ENCODE measurements around the gene COP1.
"Not testable (repeated sequence)": the region's sequence is repeated elsewhere in the genome, so short reads cannot be mapped to it uniquely, and the experiment has no call there.

COP1 gene

DNA sequence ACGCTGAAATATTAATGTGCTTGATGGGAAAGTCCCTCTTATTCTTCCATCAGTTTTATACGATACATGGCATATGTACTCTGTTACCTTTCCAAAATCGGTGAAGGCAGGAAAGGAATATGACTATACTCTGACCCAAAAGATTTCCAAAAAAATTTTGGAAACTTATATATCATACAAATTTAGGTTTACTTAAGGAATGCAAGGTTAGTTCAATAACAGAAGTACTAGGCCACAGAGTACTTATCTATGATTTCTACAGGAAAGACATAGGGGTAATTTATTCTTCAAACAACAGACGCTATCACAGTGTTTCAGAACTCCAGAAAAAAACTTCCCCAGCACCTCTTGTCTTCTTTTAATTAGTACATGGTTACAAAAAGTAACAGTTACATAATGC is 84.8 kb downstream of the COP1 start:
- no peak for DNase-seq (ENCODE audit: low read depth)

DNA sequence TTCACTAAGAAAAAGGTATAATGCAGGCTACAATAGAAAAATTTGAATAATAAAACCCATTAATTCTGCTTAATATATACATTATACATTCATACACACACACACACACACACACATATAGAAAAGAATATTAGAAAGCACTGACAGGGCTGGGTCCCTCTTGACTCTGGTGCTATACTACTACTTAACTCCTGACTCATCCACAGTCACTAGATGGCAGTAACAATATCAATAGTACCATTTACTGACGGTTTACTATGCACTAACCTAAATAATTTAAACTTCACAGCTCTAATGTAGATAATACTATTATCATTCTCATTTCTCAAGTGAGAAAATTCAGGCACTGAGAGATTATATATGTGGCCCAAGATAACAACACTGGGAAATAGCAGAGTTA is 87.5 kb downstream of the COP1 start:
- peak; percentile 14 for DNase-seq (ENCODE audit: low read depth)

DNA sequence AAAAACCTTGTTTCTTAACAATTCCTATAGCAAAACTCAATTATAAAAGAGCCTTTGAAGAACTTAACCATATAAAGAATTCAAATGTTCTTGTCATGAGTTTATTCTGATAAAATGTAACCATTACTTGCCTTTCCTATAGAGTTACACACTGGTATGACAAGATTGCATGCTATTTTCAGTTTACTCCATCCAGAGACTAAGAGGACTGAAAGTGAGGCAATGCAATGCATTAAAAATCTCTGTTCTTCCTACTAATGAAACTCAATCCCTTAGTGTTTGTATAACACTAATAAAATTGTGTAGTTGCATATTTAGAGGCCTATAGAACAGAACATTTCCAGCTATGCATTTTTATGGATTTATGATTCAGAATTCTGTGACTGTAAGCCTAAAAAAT is 88.1 kb downstream of the COP1 start:
- DNase-seq (ENCODE audit: low read depth), result no peak

DNA sequence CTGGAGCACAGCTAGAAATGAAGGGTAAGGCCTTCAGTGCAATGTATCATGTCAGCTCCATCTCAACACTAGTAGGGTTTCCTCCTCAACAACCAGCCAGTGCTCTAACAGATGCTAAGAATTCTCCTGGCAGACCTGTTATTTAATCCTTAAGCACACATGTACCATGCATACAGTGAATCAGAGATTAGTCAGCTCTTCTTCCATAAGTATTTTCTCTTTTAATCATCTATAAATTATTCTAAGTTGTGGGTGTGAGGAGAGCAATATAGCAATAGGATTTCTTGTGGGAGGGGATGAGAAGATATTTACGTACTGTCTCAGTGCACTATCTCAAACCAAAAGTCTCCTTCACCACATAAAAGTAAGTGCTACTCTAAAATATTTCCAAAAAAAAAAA is 95.3 kb downstream of the COP1 start:
- no peak for DNase-seq (ENCODE audit: low read depth)

DNA sequence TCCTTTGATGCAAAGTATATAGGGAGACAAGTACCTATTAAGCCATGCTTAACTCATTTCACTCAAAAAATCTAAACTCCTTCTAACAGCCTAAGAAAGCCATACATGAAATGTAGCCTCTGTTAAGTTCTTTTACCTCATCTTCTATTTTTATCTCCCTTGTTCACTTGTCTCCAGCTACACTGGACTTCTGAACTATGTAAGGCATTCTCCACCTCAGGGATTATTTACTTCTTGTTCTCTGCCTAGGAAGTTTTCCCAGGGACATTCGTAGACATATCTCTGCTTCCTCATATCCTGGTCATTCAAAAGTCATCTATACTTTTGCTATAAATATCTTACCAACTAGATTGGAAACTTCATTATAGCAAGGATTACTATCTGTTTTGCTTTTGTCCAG is 96.9 kb downstream of the COP1 start:
- peak; percentile 34 for DNase-seq (ENCODE audit: low read depth)

DNA sequence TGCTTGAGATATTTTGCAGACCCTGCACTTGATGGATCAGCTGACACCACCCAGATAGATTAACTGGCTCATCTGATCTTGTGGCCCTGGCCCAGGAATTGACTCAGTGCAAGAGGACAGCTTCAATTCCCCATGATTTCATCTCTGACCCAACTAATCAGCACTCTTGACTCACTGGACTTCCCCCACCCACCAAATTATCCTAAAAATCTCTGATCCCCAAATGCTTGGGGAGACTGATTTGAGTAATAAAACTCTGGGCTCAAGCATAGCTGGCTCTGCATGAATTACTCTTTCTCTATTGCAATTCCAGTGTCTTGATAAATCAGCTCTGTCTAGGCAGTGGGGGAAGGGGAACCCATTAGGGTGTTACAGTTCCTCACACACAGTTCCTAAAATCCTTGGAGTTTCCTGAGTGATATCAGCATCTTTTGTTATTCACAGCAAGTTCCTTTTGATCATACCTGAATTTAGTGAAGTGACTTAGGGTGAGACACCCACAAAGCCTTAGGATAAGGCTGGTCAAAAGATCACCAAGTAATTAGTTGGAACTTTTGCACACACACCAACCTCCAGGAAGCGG is 104.2 kb downstream of the COP1 start:
- no peak for DNase-seq (ENCODE audit: low read depth)

DNA sequence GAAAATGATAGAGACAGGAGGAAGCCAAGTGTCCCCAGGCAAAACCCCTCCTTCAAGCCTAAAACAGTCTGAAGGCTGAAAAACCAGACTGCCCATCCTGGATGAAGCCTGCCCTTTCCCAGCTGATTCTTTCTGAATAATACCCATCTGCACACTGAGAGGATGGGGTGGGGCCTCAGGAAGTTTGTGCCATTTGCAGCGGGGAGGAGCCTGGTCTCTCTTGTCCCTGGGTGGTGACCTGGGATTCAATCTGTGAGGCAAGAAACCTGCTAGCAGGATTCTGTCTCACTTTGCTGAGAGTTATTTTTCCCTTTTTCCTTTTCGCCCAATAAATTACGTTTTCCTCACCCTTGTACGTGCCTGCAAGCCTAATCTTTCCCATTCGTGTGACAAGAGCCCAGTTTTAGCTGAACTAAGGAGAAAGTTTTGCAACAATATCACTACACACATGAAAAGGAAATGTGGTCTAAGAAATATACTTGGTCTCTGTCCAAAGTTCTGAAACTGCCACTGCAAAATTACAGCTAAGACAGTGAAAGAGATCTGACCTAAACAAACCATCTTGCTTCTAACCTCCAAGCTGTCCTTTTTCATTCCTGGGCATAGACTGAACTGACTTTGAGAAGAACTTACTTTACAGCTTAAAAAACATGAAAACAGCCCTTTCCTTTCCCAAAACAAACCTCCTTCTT is 105.0 kb downstream of the COP1 start:
- DNase-seq (ENCODE audit: low read depth), result peak; percentile 35

DNA sequence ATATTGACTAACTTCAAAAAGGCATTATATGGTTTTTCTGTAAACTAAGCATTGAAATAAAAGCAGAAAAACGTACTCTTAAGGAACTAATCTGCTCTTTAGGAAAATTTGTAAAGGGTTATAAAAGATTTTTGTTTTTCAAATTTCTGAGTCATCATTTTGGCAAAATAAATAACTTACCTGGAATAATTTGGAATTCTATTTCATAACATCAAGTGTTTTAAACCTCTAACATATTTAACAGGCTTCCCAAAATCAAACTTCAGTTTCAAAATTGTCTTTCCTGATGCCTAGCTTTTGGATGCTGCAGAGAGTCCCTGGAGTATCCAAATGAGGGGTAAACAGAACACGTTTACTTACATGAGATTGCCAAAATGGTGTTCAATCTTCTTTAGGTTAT is 108.5 kb downstream of the COP1 start:
- no peak for DNase-seq (ENCODE audit: low read depth)

DNA sequence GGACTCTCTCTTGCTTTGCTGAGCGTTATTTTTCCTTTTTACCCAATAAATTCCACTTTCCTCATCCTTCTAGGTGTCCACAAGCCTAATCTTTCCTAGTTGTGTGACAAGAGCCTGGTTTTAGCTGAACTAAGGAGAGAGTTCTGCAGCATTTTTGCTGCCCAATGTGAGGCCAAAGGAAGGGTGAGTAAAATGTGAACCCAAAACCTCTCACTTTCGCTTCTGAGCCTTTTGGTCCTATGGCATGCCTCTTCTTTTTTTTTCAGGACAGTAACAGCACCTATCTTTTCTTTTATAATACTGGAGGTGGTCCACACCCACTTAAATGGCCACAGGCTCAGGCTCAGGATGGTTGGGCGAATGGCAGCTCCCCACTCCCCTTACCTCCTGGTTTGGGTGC is 111.1 kb downstream of the COP1 start:
- no peak for DNase-seq (ENCODE audit: low read depth)

DNA sequence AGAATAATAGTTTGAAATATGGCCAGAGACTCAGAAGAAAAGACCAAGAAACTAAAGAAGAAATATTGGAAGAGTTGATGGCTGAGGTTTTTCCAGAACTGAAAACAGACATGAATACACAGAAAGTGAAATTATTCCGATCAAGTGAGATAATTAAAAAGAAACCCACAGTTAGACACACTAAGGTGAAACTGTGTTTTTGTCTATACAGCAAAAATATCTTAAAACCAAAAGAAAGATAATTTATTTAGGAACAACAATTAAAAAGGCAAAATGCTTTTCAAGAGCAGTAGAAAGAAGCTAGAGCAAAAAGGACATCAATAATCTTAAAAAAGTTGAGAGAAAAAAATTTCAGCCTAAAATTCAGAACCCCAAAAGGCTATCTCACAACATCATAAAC is 116.3 kb downstream of the COP1 start:
- DNase-seq (ENCODE audit: low read depth), result no peak

DNA sequence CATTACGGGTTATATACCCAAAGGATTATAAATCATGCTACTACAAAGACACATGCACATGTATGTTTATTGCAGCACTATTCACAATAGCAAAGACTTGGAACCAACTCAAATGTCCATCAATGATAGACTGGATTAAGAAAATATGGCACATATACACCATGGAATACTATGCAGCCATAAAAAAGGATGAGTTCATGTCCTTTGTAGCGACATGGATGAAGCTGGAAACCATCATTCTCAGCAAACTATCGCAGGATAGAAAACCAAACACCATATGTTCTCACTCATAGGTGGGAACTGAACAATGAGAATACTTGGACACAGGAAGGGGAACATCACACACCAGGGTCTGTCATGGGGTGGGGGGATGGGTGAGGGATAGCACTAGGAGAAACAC is 119.3 kb downstream of the COP1 start:
- not testable (repeated sequence) for DNase-seq (ENCODE audit: low read depth)

DNA sequence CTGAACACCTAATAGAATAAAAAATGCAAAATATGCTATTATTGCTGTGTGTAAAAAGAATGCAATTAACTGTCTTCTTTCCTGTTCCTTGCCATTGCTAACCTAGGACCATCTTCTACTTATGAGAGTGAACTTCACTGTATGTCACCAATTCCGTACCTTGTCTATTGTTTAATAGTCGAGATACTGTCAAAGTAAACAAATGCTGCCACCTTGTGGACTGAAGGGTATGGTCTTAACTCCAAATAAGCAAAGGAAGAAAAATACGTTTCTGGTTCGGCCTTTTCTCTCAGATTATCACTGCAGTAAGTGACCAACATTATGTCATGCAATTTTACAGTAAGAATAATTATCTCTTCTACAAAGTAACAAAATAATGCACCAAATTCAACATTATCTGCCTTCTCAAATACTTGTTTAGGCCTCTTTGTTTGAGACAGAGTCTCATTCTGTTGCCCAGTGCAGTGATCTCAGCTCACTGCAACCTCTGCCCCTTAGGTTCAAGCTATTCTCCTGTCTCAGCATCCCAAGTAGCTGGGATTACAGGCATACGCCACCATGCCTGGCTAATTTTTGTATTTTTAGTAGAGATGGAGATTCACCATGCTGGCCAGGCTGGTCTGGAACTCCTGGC is 133.4 kb downstream of the COP1 start:
- peak; percentile 70 for DNase-seq (ENCODE audit: low read depth)

DNA sequence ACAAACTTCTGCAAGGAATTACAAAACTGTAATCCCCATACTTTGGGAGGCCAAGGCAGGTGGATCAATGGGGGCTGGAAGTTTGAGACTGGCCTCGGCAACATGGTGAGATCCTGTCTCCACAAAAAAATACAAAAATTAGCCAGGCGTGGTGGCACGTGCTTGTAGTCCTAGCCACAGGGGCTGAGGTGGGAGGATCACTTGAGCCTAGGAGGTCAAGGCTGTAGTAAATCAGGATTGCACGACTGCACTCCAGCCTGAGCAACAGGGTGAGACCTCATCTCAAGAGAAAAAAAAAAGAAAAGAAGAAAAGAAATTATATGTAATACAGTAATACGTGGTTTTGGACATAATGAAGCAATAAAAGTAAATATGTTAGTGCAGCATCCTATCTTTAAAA is 138.2 kb downstream of the COP1 start:
- no peak for DNase-seq (ENCODE audit: low read depth)

DNA sequence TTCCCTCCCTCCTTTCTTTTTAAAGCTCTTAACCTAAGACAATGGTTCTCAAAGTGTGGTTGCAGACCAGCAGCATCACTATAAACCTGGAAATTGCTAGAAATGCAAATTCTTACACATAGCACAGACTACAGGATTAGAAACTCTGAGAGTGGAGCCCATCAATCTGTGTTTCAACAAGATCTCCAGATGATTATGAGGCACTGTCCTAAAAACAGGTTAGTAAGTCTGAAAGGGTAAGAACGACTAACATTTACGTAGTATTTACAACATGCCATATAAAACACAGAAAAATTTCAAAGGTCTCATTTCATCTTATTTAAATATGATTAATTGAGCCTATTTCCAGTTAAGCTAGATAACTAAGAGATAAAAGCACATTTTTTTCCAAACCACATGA is 138.8 kb downstream of the COP1 start:
- peak; percentile 43 for DNase-seq (ENCODE audit: low read depth)

DNA sequence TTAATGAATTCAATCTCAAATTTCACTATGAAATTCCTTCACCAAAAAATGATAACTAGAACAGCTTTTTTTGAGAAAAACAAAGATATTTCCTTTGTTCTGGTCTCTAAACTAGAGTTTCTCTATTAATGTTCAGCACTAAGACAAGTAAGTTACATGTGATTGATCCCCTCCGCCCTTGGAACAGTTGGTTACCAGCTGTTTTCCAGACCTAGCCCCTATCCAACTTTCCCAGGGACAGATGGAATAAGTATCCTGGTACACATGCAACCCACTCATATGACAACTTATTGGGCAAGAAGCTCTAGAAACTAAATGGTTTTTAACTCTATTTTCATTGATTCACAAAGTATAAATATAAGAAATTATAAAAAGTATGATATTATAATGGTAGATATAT is 140.4 kb downstream of the COP1 start:
- DNase-seq (ENCODE audit: low read depth), result no peak

DNA sequence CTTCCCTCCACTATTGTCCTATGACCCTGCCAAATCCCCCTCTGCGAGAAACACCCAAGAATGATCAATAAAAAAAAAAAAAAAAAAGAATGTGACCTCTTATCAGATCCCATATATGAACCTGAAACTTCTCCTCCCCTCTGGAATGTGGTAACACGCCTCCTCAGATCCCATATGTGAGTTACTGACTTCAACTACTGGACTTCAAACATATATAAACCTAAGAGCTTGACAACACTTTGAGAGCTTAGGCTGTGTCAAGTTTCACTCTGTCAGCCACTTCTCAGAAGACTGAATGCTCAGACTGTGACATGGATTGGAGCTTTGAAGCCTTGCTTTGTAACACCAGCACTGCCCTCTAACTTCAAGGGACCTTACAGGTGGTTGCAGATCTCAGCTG is 148.4 kb downstream of the COP1 start:
- DNase-seq (ENCODE audit: low read depth), result no peak

DNA sequence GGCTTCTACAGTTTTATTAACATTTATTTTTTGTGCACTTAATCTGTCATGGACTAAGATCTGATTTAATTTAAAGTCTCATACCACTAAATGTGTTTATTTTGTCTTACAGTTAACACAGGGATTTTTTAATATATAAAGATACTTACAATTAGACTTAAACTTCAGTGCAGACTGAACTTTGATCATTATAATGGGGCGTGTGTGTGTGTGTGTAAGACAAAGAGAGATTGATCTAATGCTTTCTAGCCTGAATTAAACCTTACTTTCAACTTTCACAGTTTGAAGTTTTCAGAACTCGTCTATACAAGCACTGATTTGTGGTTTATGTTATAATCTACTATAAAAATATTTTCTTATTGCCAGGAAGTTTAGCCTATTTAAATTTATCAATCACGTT is 150.8 kb downstream of the COP1 start:
- DNase-seq (ENCODE audit: low read depth), result no peak

DNA sequence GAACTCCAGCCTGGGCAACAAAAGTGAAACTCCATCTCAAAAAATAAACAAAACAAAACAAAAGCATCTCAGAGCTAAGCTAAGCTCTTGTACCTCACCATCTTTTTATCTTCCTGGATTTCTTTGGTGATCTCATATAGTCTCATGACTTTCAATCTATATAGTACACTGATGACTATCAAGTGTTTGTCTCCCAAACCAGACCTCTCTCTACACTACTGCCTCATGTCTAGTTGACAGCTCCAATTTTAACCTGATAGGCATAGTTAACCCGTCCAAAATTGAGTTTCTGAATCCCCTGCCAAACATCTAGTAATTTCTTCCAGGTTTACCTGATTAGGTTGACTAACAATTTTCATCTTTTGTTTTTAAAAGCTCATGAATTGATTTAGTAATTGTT is 151.7 kb downstream of the COP1 start:
- no peak for DNase-seq (ENCODE audit: low read depth)

DNA sequence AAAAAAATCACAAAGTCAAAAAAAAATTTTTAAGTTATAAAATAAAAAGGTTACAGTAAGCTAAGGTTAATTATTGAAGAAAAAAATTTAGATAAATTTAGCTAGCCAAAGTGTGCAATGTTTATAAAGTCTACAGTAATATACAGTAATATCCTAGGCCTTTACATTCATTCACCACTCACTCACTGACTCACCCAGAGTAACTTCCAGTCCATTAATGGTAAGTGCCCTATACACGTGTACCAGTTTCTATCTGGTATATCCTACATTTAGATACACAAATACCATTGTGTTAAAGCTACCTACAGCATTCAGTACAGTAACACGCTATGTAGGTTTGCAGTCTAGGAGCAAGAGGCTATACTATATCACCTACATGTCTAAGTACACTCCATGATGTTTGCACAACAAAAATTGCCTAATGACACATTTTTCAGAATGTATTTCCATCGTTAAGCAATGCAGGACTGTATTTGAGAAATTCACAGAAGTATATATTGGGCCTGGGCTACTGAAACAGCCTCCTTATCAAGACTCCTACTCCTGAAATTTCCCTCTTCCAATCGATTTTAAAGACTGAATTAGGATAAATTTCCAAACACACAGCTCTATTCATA is 155.1 kb downstream of the COP1 start:
- peak; percentile 68 for DNase-seq (ENCODE audit: low read depth)

DNA sequence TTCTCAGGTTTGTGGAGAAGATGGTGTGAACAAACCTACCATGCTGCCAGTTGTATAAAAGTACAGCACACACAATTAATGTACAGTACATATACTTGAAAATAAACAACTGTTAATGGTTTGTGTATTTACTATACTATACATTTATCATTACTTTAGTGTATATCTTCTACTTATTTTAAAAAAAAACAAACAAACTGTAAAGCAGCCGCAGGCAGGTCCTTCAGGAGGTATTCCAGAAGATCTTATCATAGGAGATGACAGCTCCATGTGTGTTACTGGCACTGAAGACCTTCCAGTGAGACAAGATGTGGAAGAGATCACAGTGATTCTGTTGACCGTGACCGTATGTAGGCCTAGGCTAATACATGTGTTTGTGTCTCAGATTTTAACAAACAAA is 155.7 kb downstream of the COP1 start:
- DNase-seq (ENCODE audit: low read depth), result no peak

DNA sequence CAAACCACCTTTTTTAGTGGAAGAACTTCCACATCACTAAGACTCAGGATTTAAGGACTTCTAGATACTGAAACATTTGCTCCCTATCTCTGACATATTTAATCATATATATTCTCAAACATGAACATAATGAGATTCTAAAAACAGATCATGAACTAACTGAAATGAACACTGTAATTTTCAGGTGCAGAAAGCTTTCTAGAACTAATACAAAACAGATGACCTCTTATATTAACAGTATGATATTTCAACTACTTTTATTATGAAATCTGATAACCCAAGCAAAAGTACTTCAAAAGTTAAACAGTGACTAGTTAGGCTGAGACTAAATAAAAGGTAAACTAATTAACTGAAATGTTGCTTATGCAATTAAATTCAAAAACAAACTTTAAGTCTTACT is 157.5 kb downstream of the COP1 start:
- DNase-seq (ENCODE audit: low read depth), result no peak

DNA sequence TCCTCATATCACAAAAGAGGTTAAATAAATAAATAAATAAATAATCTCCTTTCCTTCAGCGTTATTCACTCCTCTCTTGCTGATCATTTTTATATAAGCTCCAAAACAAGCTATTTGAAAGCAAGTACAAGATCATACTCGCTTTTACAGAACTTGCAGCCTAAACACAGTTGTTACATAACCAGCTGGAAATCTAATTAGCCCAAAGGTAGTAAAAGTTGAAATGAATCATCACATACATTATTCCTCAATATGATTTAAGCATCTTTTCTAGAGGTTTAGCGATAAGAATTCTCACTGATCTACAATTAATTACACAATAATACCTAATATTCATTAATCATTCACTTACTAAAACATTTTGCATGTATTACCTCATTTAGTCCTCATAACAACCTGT is 160.2 kb downstream of the COP1 start:
- DNase-seq (ENCODE audit: low read depth), result no peak

DNA sequence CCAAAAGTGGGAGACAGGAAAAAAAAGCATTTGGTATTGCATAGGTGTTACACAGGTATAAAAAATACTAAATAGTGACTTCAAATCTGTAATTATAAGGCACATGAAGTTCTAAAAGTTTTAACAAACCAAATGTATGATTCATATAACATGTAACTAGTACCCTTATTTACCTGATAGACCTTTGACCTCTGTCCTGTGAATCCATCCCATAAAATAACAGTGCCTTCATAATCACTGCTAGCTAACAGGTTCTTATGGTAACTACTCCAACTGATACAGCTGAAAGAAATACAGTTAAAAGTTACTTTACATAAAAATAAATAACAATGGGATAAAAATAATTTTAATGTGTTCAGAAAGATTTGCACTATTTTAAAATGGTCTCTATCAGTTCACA is 163.5 kb downstream of the COP1 start:
- no peak for DNase-seq (ENCODE audit: low read depth)
